HepG2 (cell line): Measurements from ENCODE around the gene ZNF189. TPM values are rescaled to one million over a fixed set of nuclear protein-coding genes. Genes with fewer than 3 reads are reported as not detected.
A peak's percentile ranks its signal among the peaks of the same experiment; 100 is the strongest.

Experiments used
- EZH2 ChIP-seq: conservative IDR thresholded peaks from 2 replicates; pipeline ENCODE4 v1.6.1; 2012; ENCODE audit warnings: mild to moderate bottlenecking, low read depth, low read length, moderate library complexity
- GLI4 ChIP-seq: sonication (generic); formaldehyde crosslinking; IDR thresholded peaks from 2 replicates; pipeline ENCODE4 v1.5.1; 2020; ENCODE audit warnings: missing genetic modification reagents, mild to moderate bottlenecking, moderate library complexity, borderline replicate concordance
- ISL2 ChIP-seq: sonication (generic); formaldehyde crosslinking; IDR thresholded peaks from 2 replicates; pipeline ENCODE4 v1.5.0; 2020; ENCODE audit warnings: missing genetic modification reagents
- MXD3 ChIP-seq: IDR thresholded peaks from 2 replicates; pipeline ENCODE4 v1.6.1; 2016; ENCODE audit warnings: mild to moderate bottlenecking, missing biosample characterization, missing genetic modification reagents
- NR2F1 ChIP-seq, 2 experiments: fragments of 450-650 bp in 1 of 2; formaldehyde crosslinking in 1 of 2; IDR thresholded peaks; 2 replicates each; pipeline versions ENCODE4 v1.5.0 to v1.6.1; 2016 to 2020; ENCODE audit warnings: mild to moderate bottlenecking in 1 of 2, missing compliant biosample characterization in 1 of 2, missing genetic modification reagents in 1 of 2, moderate library complexity in 1 of 2
- POLR2G ChIP-seq: fragments of 200-400 bp; formaldehyde crosslinking; IDR thresholded peaks from 2 replicates; pipeline ENCODE4 v1.6.1; 2018; ENCODE audit warnings: mild to moderate bottlenecking, low read depth, low read length, moderate library complexity
- RXRB ChIP-seq: IDR thresholded peaks from 2 replicates; pipeline ENCODE4 v1.6.1; 2016; ENCODE audit warnings: borderline replicate concordance, missing genetic modification reagents, missing compliant biosample characterization
- SALL1 ChIP-seq: sonication (generic); formaldehyde crosslinking; IDR thresholded peaks from 2 replicates; pipeline ENCODE4 v1.8.0; 2022; ENCODE audit warnings: mild to moderate bottlenecking, missing genetic modification reagents
- TEAD2 ChIP-seq: sonication (generic); formaldehyde crosslinking; IDR thresholded peaks from 2 replicates; pipeline ENCODE4 v1.9.0; 2021; ENCODE audit warnings: missing genetic modification reagents
- TERF1 ChIP-seq: sonication (generic); formaldehyde crosslinking; IDR thresholded peaks from 2 replicates; pipeline ENCODE4 v1.8.0; 2022; ENCODE audit warnings: mild to moderate bottlenecking, missing genetic modification reagents, moderate library complexity
- U2AF2 ChIP-seq: fragments of 200-400 bp; formaldehyde crosslinking; IDR thresholded peaks from 2 replicates; pipeline ENCODE4 v1.6.1; 2017; ENCODE audit warnings: low read depth, mild to moderate bottlenecking, low read length
- XRCC5 ChIP-seq: fragments of 200-400 bp; formaldehyde crosslinking; optimal IDR thresholded peaks from 2 replicates; pipeline ENCODE3; 2017; ENCODE audit warnings: mild to moderate bottlenecking, low read length
- ZBTB26 ChIP-seq: IDR thresholded peaks from 2 replicates; pipeline ENCODE4 v1.6.1; 2016; ENCODE audit warnings: missing compliant biosample characterization, missing genetic modification reagents, borderline replicate concordance
- ZNF225 ChIP-seq: sonication (generic); formaldehyde crosslinking; IDR thresholded peaks from 2 replicates; pipeline ENCODE4 v1.4.0; 2020; ENCODE audit warnings: mild to moderate bottlenecking, missing genetic modification reagents
- ZNF230 ChIP-seq: sonication (generic); formaldehyde crosslinking; IDR thresholded peaks from 2 replicates; pipeline ENCODE4 v1.4.0; 2020; ENCODE audit warnings: mild to moderate bottlenecking, missing genetic modification reagents
- ZNF329 ChIP-seq: sonication (generic); formaldehyde crosslinking; IDR thresholded peaks from 2 replicates; pipeline ENCODE4 v1.9.0; 2021; ENCODE audit warnings: low read depth, mild to moderate bottlenecking, missing genetic modification reagents
- ZNF563 ChIP-seq: sonication (generic); formaldehyde crosslinking; IDR thresholded peaks from 2 replicates; pipeline ENCODE4 v1.8.0; 2022; ENCODE audit warnings: mild to moderate bottlenecking, moderate library complexity, missing genetic modification reagents
- ZNF747 ChIP-seq: sonication (generic); formaldehyde crosslinking; IDR thresholded peaks from 2 replicates; pipeline ENCODE4 v1.8.1; 2023; ENCODE audit warnings: missing genetic modification reagents, mild to moderate bottlenecking, borderline replicate concordance
- ZNF782 ChIP-seq: sonication (generic); formaldehyde crosslinking; IDR thresholded peaks from 2 replicates; pipeline ENCODE4 v1.4.0; 2020; ENCODE audit warnings: missing genetic modification reagents, mild to moderate bottlenecking, borderline replicate concordance
- polyA plus RNA-seq, 8 experiments: library from polyadenylated mRNA; depleted of rRNA in 3 of 8; stranded (reverse) in 7 of 8; unstranded in 1 of 8; fragments of >200 nt; fragmentation: Illumina TruSeq in 4 of 8; extraction: Trizol in 4 of 8; gene quantifications; 2 replicates each; pipeline versions ENCODE4 v1.2.1 to v1.2.3, GENCODE V29; 2011 to 2016; ENCODE audit warnings: low read depth in 4 of 8, missing spikeins in 1 of 8, mixed read lengths in 1 of 8; ENCODE audit not compliant: insufficient read depth in 1 of 8
- total RNA-seq, 5 experiments: library from RNA; depleted of rRNA; stranded (reverse); fragments of >200 nt; fragmentation: Illumina TruSeq; extraction: Trizol; gene quantifications; 2 replicates each; pipeline ENCODE4 v1.2.3, GENCODE V29; 2016; ENCODE audit warnings: low read depth in 1 of 5
- TF ChIP-seq, protein P1 (sequence below): sonication (generic); formaldehyde crosslinking; IDR thresholded peaks from one replicate; pipeline ENCODE4 v1.5.1; 2020; ENCODE audit warnings: mild to moderate bottlenecking, missing genetic modification reagents; ENCODE audit errors: not compliant biosample characterization

Gene ZNF189
- total and polyA plus RNA-seq, 2 of the 13 experiments (the other 11 are each of a cell fraction or from before 2014, with no cell fraction given) = 8.4 to 50.0 TPM

DNA sequence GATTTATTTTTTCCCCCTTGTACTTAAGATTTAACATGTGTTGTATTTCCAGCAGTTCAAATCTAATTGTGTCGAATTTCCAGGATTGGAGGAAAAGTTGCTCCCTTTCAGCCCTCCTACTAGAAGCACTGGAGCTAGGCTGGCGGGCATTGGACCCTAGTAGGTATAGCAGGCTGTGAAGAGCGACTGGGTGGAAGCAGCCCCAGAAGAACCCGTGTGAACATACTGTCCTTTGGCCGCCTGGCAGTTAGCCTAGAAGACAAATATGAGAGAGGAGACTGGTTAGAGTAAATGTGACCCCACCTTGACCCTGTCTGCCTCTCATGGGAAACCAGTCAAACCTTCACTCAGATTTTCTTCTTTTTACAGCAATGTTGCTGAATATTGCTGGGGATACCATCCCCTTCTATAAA lies 23.0 kb downstream of the ZNF189 start (continued):
- no peak for TF ChIP-seq ZNF782 (CRISPR knock-in tag)
- no peak for TF ChIP-seq EZH2
- TF ChIP-seq ISL2 (CRISPR knock-in tag) = peak; percentile 88
- no peak for TF ChIP-seq ZBTB26
- TF ChIP-seq XRCC5 = peak; percentile 58
- peak; percentile 99 for TF ChIP-seq RXRB (CRISPR knock-in tag)
- no peak for TF ChIP-seq ZNF225 (CRISPR knock-in tag)
- no peak for TF ChIP-seq TERF1
- TF ChIP-seq ZNF747 (CRISPR knock-in tag) = no peak
- peak; percentile 43; the same call in 1 of the 2 replicates for TF ChIP-seq POLR2G
- no peak for TF ChIP-seq ZNF230 (CRISPR knock-in tag)
- TF ChIP-seq, protein P1, sequence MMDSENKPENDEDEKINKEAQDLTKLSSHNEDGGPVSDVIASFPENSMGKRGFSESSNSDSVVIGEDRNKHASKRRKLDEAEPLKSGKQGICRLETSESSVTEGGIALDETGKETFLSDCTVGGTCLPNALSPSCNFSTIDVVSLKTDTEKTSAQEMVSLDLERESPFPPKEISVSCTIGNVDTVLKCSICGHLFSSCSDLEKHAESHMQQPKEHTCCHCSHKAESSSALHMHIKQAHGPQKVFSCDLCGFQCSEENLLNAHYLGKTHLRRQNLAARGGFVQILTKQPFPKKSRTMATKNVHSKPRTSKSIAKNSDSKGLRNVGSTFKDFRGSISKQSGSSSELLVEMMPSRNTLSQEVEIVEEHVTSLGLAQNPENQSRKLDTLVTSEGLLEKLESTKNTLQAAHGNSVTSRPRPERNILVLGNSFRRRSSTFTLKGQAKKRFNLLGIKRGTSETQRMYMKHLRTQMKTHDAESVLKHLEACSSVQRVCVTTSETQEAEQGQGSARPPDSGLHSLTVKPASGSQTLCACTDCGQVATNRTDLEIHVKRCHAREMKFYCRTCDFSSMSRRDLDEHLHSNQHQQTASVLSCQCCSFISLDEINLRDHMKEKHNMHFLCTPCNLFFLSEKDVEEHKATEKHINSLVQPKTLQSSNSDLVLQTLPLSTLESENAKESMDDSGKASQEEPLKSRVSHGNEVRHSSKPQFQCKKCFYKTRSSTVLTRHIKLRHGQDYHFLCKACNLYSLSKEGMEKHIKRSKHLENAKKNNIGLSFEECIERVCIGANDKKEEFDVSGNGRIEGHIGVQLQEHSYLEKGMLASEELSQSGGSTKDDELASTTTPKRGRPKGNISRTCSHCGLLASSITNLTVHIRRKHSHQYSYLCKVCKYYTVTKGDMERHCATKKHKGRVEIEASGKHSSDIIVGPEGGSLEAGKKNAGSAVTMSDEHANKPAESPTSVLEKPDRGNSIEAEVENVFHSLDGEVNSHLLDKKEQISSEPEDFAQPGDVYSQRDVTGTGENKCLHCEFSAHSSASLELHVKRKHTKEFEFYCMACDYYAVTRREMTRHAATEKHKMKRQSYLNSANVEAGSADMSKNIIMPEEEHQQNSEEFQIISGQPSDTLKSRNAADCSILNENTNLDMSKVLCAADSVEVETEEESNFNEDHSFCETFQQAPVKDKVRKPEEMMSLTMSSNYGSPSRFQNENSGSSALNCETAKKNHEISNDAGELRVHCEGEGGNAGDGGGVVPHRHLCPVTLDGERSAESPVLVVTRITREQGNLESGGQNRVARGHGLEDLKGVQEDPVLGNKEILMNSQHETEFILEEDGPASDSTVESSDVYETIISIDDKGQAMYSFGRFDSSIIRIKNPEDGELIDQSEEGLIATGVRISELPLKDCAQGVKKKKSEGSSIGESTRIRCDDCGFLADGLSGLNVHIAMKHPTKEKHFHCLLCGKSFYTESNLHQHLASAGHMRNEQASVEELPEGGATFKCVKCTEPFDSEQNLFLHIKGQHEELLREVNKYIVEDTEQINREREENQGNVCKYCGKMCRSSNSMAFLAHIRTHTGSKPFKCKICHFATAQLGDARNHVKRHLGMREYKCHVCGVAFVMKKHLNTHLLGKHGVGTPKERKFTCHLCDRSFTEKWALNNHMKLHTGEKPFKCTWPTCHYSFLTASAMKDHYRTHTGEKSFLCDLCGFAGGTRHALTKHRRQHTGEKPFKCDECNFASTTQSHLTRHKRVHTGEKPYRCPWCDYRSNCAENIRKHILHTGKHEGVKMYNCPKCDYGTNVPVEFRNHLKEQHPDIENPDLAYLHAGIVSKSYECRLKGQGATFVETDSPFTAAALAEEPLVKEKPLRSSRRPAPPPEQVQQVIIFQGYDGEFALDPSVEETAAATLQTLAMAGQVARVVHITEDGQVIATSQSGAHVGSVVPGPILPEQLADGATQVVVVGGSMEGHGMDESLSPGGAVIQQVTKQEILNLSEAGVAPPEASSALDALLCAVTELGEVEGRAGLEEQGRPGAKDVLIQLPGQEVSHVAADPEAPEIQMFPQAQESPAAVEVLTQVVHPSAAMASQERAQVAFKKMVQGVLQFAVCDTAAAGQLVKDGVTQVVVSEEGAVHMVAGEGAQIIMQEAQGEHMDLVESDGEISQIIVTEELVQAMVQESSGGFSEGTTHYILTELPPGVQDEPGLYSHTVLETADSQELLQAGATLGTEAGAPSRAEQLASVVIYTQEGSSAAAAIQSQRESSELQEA (CRISPR knock-in tag) = no peak
- peak; percentile 93 for TF ChIP-seq SALL1
- no peak for TF ChIP-seq MXD3 (CRISPR knock-in tag)
- TF ChIP-seq U2AF2 = no peak
- no peak for TF ChIP-seq ZNF563 (CRISPR knock-in tag)
- TF ChIP-seq GLI4 (CRISPR knock-in tag) = 0 out of 2 replicates have a peak, but pooled peaks have one; percentile 77
- TF ChIP-seq TEAD2 (CRISPR knock-in tag) = no peak
- TF ChIP-seq NR2F1 (CRISPR knock-in tag; IDR thresholded peaks at IDR 0.05) = peak; percentile 87 to 92
- no peak for TF ChIP-seq ZNF329 (CRISPR knock-in tag)
